ENCODE measurements around the gene ATP11A. TPM values are rescaled to one million over a fixed set of nuclear protein-coding genes. Genes with fewer than 3 reads are reported as not detected.

The ATP11A gene
- total RNA-seq, 1 experiment from 2014 or later, result 8.7 TPM

DNA sequence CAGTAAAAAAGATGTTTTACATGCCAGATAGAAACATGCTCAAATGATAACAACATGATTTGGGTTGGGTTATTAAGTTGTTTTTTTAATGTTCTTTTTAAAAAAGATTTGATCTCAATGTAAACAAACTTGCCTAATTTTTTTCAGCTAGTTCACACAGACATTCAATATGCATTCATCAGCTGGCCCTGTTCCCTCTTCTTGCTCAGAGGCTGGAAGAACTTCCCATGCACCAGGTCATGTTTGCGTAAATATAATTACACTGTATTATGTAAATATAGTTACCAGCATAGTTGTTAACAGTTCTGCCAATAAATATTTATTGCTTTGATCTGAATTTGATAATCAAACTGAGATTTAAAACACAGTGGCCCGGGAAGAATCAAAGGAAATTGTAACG, 70.6 kb downstream of the ATP11A start:
- CTCF ChIA-PET, result no interaction called here
- Histone ChIP-seq H3K27me3 (ENCODE audit: low read length) (no peaks in the 10 kb centered on the region), H4K20me1 (ENCODE audit: low read length) (no peaks in the 10 kb centered on the region), H2AFZ (ENCODE audit: low read length) (no peak overlapping the region), H3K9me2 (replicated peaks; ENCODE audit: low read length) (no peaks in the 10 kb centered on the region), H3K4me2 (ENCODE audit: low read length) (peak overlapping the region; percentile 47), H3F3A (ENCODE audit: low read length, unreplicated experiment) (no peaks in the 10 kb centered on the region), H3K9ac (ENCODE audit: low read length) (no peak overlapping the region), H3K27ac (ENCODE audit: low read length) (no peak overlapping the region), H3K9me3 (ENCODE audit: low read length) (no peaks in the 10 kb centered on the region), H3K4me1 (ENCODE audit: insufficient read depth, low read length) (peaks cover 12% of the 10 kb centered on the region), H3K4me3 (ENCODE audit: low read length) (no peak overlapping the region), H3K36me3 (ENCODE audit: low read depth, low read length) (no peaks in the 10 kb centered on the region), H3K79me2 (ENCODE audit: low read length) (no peaks in the 10 kb centered on the region)
- intact Hi-C loops (cut with micrococcal nuclease), result loop anchor here (2.0 kb wide), 1 partner anchor 70 kb away; the partner anchor contains the start of gene ATP11A
- POLR2A ChIA-PET (ENCODE audit: unreplicated experiment), result no interaction called here
- BruUV-seq (replicated peaks), result no TSS peak
- TF ChIP-seq, protein P1, sequence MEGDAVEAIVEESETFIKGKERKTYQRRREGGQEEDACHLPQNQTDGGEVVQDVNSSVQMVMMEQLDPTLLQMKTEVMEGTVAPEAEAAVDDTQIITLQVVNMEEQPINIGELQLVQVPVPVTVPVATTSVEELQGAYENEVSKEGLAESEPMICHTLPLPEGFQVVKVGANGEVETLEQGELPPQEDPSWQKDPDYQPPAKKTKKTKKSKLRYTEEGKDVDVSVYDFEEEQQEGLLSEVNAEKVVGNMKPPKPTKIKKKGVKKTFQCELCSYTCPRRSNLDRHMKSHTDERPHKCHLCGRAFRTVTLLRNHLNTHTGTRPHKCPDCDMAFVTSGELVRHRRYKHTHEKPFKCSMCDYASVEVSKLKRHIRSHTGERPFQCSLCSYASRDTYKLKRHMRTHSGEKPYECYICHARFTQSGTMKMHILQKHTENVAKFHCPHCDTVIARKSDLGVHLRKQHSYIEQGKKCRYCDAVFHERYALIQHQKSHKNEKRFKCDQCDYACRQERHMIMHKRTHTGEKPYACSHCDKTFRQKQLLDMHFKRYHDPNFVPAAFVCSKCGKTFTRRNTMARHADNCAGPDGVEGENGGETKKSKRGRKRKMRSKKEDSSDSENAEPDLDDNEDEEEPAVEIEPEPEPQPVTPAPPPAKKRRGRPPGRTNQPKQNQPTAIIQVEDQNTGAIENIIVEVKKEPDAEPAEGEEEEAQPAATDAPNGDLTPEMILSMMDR (conservative IDR thresholded peaks at IDR 0.05; ENCODE audit: low read depth, low read length), result no peak
- TF ChIP-seq EZH2 (IDR thresholded peaks at IDR 0.05; ENCODE audit: low read length, unreplicated experiment) (no peak), EZH2phosphoT487 (IDR thresholded peaks at IDR 0.05; ENCODE audit: borderline replicate concordance, low read length) (no peak)
- DNase-seq (peak; percentile 58), ATAC-seq (peak; percentile 84)

DNA sequence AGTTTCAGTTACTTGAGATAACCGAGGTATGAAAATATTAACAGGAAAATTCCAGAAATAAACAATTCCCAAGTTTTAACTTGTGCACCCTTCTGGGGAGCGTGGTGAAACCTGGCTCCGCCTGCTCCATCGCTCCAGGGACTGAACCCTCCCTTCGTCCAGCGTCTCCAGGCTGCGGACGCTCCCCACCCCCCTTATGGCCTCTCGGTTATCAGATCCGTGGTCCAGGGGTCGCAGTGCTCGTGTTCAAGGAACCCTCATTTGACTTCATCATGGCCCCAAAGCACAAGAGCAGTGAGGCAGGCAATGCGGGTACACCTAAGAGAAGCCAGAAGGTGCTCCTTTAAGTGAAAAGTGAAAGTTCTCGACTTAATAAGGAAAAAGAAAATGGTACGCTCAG, 71.1 kb downstream of the ATP11A start:
- H3K4me2 ChIP-seq (ENCODE audit: low read length), result no peak overlapping the region
- no peak for ATAC-seq
- no peak overlapping the region for H3K4me3 ChIP-seq (ENCODE audit: low read length)

More for the DNA sequence above, 71.1 kb downstream of the ATP11A start:
- no peaks in the 10 kb centered on the region for H3K36me3 ChIP-seq (ENCODE audit: low read depth, low read length)
- no peak overlapping the region for H3K9ac ChIP-seq (ENCODE audit: low read length)
- H3K9me2 ChIP-seq (replicated peaks; ENCODE audit: low read length), result no peaks in the 10 kb centered on the region
- H3K4me1 ChIP-seq (ENCODE audit: insufficient read depth, low read length), result peaks cover 12% of the 10 kb centered on the region
- H4K20me1 ChIP-seq (ENCODE audit: low read length), result no peaks in the 10 kb centered on the region
- no peaks in the 10 kb centered on the region for H3K9me3 ChIP-seq (ENCODE audit: low read length)
- no peak overlapping the region for H2AFZ ChIP-seq (ENCODE audit: low read length)
- intact Hi-C loops (cut with micrococcal nuclease), result loop anchor here (2.0 kb wide), 1 partner anchor 70 kb away; the partner anchor contains the start of gene ATP11A
- TF ChIP-seq EZH2phosphoT487 (IDR thresholded peaks at IDR 0.05; ENCODE audit: borderline replicate concordance, low read length) (no peak), EZH2 (IDR thresholded peaks at IDR 0.05; ENCODE audit: low read length, unreplicated experiment) (no peak)
- TF ChIP-seq, protein P1 (conservative IDR thresholded peaks at IDR 0.05; ENCODE audit: low read depth, low read length), result no peak
- H3K79me2 ChIP-seq (ENCODE audit: low read length), result no peaks in the 10 kb centered on the region
- no peaks in the 10 kb centered on the region for H3K27me3 ChIP-seq (ENCODE audit: low read length)
- DNase-seq, result no peak
- ChIA-PET POLR2A (ENCODE audit: unreplicated experiment) (no interaction called here), CTCF (no interaction called here)
- H3K27ac ChIP-seq (ENCODE audit: low read length), result no peak overlapping the region
- no TSS peak for BruUV-seq (replicated peaks)
- no peaks in the 10 kb centered on the region for H3F3A ChIP-seq (ENCODE audit: low read length, unreplicated experiment)
